Cardiac fibroblast (primary cell): ENCODE data around the gene IFT88.
"Not testable (repeated sequence)": the region's sequence is repeated elsewhere in the genome, so short reads cannot be mapped to it uniquely, and the experiment has no call there.

Experiments used
- DNase-seq, 2 donors: peaks; one replicate each; pipeline versions ENCODE4 v3.0.0 to v3.0.0-alpha.2; 2010; ENCODE audit warnings: low read depth in 2 of 2
- H3K4me3 ChIP-seq, 2 donors: replicated peaks in 1 of 2; 1 replicate in 1 of 2; 2 replicates in 1 of 2; pipeline ENCODE4 v1.5.1; 2011; ENCODE audit warnings: low read depth in 2 of 2, low read length in 2 of 2, mild to moderate bottlenecking in 2 of 2, moderate library complexity in 1 of 2
- CTCF ChIP-seq: IDR thresholded peaks from one replicate; pipeline ENCODE4 v1.5.1; 2011; ENCODE audit warnings: low read depth, mild to moderate bottlenecking, low read length, inconsistent platforms

Gene IFT88

GRCh38 chr13:20671789-20672188, 104.8 kb downstream of the IFT88 start:
- TF ChIP-seq CTCF: no peak
- no peak for DNase-seq

GRCh38 chr13:20672772-20673171, 105.8 kb downstream of the IFT88 start:
- TF ChIP-seq CTCF: no peak
- peak; percentile 47 to 86 for DNase-seq
- H3K4me3 ChIP-seq: no peak overlapping the region

More at GRCh38 chr13:20671789-20672188, 104.8 kb downstream of the IFT88 start:
- H3K4me3 ChIP-seq: no peak overlapping the region

- H3K4me3 ChIP-seq: no peak overlapping the region
- TF ChIP-seq CTCF: no peak
- no peak for DNase-seq
These were observed 106.8 kb downstream of the IFT88 start for GRCh38 chr13:20673715-20674114.

GRCh38 chr13:20676213-20676612, 109.3 kb downstream of the IFT88 start:
- no peak overlapping the region for H3K4me3 ChIP-seq
- no peak for DNase-seq
- TF ChIP-seq CTCF: no peak

GRCh38 chr13:20678606-20679005, 111.6 kb downstream of the IFT88 start:
- not testable (repeated sequence) for DNase-seq, H3K4me3 ChIP-seq

- no peak for DNase-seq
- H3K4me3 ChIP-seq: no peak overlapping the region
- no peak for TF ChIP-seq CTCF
These were observed 112.9 kb downstream of the IFT88 start for GRCh38 chr13:20679879-20680278.

- no peak for DNase-seq
- H3K4me3 ChIP-seq: no peak overlapping the region
- TF ChIP-seq CTCF: no peak
These were observed 113.6 kb downstream of the IFT88 start for GRCh38 chr13:20680416-20681080.

- DNase-seq: peak; percentile 62 to 63
- H3K4me3 ChIP-seq: not testable (repeated sequence)
These were observed 114.5 kb downstream of the IFT88 start for GRCh38 chr13:20681481-20681880.
